GM19372 (cell line): ENCODE data around the gene TFEB.
"Not testable (repeated sequence)": the region's sequence is repeated elsewhere in the genome, so short reads cannot be mapped to it uniquely, and the experiment has no call there.

Source experiments
- ATAC-seq: cut with Tn5 transposase; IDR thresholded peaks from one replicate; pipeline ENCODE4 v1.9.1; 2021; ENCODE audit warnings: mild to moderate bottlenecking, low read depth, moderate library complexity; ENCODE audit not compliant: unreplicated experiment

TFEB gene

GRCh38 chr6:41766043-41766664 is 30.7 kb upstream of the TFEB start:
- not testable (repeated sequence) for ATAC-seq

- ATAC-seq, result no peak
Measured at GRCh38 chr6:41763470-41763869, 28.1 kb upstream of the TFEB start.

- ATAC-seq, result no peak
Measured at GRCh38 chr6:41759905-41760579, 24.6 kb upstream of the TFEB start.

- ATAC-seq, result no peak
Measured at GRCh38 chr6:41759106-41759904, 23.9 kb upstream of the TFEB start.

GRCh38 chr6:41758641-41759035 is 23.2 kb upstream of the TFEB start:
- ATAC-seq, result no peak

- ATAC-seq, result no peak
Measured at GRCh38 chr6:41757931-41758640, 22.7 kb upstream of the TFEB start.

- no peak for ATAC-seq
Measured at GRCh38 chr6:41757271-41757670, 21.9 kb upstream of the TFEB start.

- no peak for ATAC-seq
Measured at GRCh38 chr6:41756354-41756753, 20.9 kb upstream of the TFEB start.

GRCh38 chr6:41755895-41756294 is 20.5 kb upstream of the TFEB start:
- ATAC-seq, result no peak

- ATAC-seq, result no peak
Measured at GRCh38 chr6:41750374-41750773, 15.0 kb upstream of the TFEB start.

GRCh38 chr6:41748542-41748941 is 13.1 kb upstream of the TFEB start:
- ATAC-seq, result no peak

GRCh38 chr6:41748102-41748477 is 12.7 kb upstream of the TFEB start:
- ATAC-seq, result no peak

GRCh38 chr6:41747256-41748101 is 12.1 kb upstream of the TFEB start, which contains the start of gene PGC:
Gene PGC (minus strand): TSS chr6:41747397. CDS start chr6:41747334, 63 bp downstream.
- no peak for ATAC-seq

GRCh38 chr6:41746107-41746506 is 10.7 kb upstream of the TFEB start:
- ATAC-seq, result no peak

GRCh38 chr6:41744236-41744787 is 8.9 kb upstream of the TFEB start:
- ATAC-seq, result no peak

- ATAC-seq, result no peak
Measured at GRCh38 chr6:41743406-41744235, 8.2 kb upstream of the TFEB start.

GRCh38 chr6:41741625-41742490 is 6.5 kb upstream of the TFEB start:
- ATAC-seq, result no peak
